Urinary bladder (tissue), 4 donors: ENCODE data around the gene GEMIN2. TPM values are rescaled to one million over a fixed set of nuclear protein-coding genes. Genes with fewer than 3 reads are reported as not detected.
"Not testable (repeated sequence)": the region's sequence is repeated elsewhere in the genome, so short reads cannot be mapped to it uniquely, and the experiment has no call there.

Experiments used
- DNase-seq: peaks from one replicate; pipeline ENCODE4 v3.0.0-alpha.2; 2015; ENCODE audit errors: extremely low spot score
- H3K27ac ChIP-seq: one replicate; pipeline ENCODE4 v1.5.1; 2013; ENCODE audit warnings: low read depth, mild to moderate bottlenecking, moderate library complexity
- H3K36me3 ChIP-seq: one replicate; pipeline ENCODE4 v1.6.1; 2013; ENCODE audit warnings: mild to moderate bottlenecking, moderate library complexity; ENCODE audit not compliant: insufficient read depth
- H3K4me1 ChIP-seq: one replicate; pipeline ENCODE4 v1.6.1; 2013; ENCODE audit warnings: mild to moderate bottlenecking, moderate library complexity; ENCODE audit not compliant: insufficient read depth
- H3K4me3 ChIP-seq: one replicate; pipeline ENCODE4 v1.5.1; 2013; ENCODE audit warnings: low read depth, low read length
- WGBS: extraction: QIAGEN DNeasy Blood & Tissue Kit; methylation state at CpG from one replicate; pipeline ENCODE4 v1.1.7; 2013; 5-methylcytosine and 5-hydroxymethylcytosine counted together
- polyA plus RNA-seq: library from polyadenylated mRNA; stranded (reverse); fragments of 200-250 nt; gene quantifications from one replicate; pipeline ENCODE4 v1.2.3, GENCODE V29; 2013
- total RNA-seq: library from RNA; depleted of rRNA; stranded (reverse); fragments of >200 nt; gene quantifications from one replicate; pipeline ENCODE4 v1.2.3, GENCODE V29; 2014
- donor health status: healthy with polysubstance abuse.
- donor health status: healthy.

GEMIN2 gene
- total and polyA plus RNA-seq, 2 donors: 8.6 to 33.5 TPM

DNA sequence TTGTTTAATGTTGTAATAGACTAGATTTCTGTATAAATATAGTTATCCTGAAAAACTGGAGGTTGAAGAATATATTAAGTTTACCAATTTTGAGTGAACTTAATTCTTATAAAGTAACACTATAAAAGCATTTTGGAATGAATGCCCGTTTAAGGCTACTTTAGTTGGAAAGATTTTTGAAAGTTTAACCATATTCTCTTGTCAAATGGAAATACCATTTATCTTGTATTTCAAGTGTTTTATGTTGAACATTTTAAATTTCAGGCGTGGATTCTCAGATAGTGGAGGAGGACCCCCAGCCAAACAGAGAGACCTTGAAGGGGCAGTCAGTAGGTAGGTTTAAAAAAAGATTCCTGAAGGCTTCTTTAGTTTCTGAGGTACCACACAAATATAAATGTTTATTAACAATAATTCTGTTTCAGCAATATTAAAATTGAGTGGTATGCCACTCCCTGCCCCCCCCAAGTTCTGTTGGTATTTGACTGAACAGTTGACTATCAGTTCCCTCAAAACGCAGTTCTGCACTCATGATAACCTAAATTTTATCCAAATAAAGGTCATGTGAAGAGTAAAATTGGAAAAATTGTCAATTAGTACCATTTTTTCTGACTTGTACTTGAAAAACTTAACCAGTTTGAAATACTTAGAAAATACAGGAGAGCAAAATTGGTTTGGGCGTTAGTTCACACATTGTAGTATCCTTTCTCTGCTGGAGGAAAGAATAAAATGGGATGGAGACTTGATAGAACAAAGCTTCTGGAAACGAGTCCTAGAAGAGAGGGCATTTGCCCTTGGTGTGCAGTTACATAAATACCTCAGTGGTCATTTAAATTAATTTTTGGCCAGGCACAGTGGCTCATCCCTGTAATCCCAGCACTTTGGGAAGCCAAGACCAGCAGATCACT is 62.4 kb downstream of the GEMIN2 start:
- 72% methylated on average over 5 of the region's 5 CpGs for WGBS
- no peaks in the 10 kb centered on the region for H3K4me1 ChIP-seq
- H3K27ac ChIP-seq: no peak overlapping the region
- peak overlapping the region; percentile 96 for H3K4me3 ChIP-seq
- no peak for DNase-seq
- peaks cover 7% of the 10 kb centered on the region for H3K36me3 ChIP-seq

DNA sequence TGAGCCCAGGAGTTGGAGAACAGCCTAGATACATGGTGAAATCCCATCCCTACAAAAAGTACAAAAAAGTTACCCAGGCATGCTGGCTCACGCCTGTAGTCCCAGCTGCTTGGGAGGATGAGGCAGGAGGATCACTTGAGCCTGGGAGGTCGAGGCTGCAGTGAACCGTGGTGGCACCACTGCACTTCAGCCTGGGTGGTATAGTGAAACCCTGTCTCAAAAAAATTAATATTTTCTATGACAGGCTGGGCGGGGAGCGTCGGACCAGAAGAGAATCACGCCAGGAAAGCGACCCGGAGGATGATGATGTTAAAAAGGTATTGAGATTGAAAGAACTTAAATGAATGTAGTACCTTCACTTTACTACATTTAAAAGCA is 63.0 kb downstream of the GEMIN2 start:
- H3K4me1 ChIP-seq: no peaks in the 10 kb centered on the region
- H3K27ac ChIP-seq: no peak overlapping the region
- H3K36me3 ChIP-seq: peaks cover 9% of the 10 kb centered on the region
- WGBS: 91% methylated on average over 9 of the region's 9 CpGs
- H3K4me3 ChIP-seq: no peak overlapping the region
- DNase-seq: no peak

DNA sequence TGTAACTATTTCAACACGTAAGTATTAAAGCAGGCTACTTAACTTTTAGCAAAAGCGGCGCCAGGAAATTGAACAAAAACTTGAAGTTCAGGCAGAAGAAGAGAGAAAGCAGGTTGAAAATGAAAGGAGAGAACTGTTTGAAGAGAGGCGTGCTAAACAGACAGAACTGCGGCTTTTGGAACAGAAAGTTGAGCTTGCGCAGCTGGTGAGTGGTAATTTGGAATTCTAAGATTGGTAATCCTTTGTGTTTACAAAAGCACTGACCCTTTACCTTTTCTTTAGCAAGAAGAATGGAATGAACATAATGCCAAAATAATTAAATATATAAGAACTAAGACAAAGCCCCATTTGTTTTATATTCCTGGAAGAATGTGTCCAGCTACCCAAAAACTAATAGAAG is 64.9 kb downstream of the GEMIN2 start:
- Histone ChIP-seq H3K4me3 (no peak overlapping the region), H3K36me3 (peaks cover 9% of the 10 kb centered on the region), H3K27ac (no peak overlapping the region), H3K4me1 (no peaks in the 10 kb centered on the region)
- DNase-seq: no peak
- 95% methylated on average over 6 of the region's 6 CpGs for WGBS

DNA sequence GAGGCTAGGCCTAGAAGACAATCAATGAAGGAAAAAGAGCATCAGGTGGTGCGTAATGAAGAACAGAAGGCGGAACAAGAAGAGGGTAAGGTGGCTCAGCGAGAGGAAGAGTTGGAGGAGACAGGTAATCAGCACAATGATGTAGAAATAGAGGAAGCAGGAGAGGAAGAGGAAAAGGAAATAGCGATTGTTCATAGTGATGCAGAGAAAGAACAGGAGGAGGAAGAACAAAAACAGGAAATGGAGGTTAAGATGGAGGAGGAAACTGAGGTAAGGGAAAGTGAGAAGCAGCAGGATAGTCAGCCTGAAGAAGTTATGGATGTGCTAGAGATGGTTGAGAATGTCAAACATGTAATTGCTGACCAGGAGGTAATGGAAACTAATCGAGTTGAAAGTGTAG is 66.4 kb downstream of the GEMIN2 start:
- Histone ChIP-seq H3K4me3 (no peak overlapping the region), H3K4me1 (no peaks in the 10 kb centered on the region), H3K36me3 (peaks cover 12% of the 10 kb centered on the region), H3K27ac (no peak overlapping the region)
- no peak for DNase-seq
- WGBS: 90% methylated on average over 5 of the region's 5 CpGs

DNA sequence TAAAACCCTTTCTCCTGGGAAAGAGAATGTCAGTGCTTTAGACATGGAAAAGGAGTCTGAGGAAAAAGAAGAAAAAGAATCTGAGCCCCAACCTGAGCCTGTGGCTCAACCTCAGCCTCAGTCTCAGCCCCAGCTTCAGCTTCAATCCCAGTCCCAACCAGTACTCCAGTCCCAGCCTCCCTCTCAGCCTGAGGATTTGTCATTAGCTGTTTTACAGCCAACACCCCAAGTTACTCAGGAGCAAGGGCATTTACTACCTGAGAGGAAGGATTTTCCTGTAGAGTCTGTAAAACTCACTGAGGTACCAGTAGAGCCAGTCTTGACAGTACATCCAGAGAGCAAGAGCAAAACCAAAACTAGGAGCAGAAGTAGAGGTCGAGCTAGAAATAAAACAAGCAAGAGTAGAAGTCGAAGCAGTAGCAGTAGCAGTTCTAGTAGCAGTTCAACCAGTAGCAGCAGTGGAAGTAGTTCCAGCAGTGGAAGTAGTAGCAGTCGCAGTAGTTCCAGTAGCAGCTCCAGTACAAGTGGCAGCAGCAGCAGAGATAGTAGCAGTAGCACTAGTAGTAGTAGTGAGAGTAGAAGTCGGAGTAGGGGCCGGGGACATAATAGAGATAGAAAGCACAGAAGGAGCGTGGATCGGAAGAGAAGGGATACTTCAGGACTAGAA is 67.0 kb downstream of the GEMIN2 start:
- WGBS: 93% methylated on average over 7 of the region's 7 CpGs
- Histone ChIP-seq H3K27ac (no peak overlapping the region), H3K4me3 (no peak overlapping the region), H3K36me3 (peaks cover 12% of the 10 kb centered on the region), H3K4me1 (no peaks in the 10 kb centered on the region)
- DNase-seq: no peak

DNA sequence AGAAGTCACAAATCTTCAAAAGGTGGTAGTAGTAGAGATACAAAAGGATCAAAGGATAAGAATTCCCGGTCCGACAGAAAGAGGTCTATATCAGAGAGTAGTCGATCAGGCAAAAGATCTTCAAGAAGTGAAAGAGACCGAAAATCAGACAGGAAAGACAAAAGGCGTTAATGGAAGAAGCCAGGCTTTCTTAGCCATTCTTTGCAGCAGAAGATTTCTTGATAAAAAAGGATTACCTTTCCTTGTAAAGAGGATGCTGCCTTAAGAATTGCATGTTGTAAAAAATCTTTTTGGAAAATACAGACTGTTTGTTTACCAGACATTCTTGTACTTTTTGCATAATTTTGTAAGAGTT is 67.5 kb downstream of the GEMIN2 start:
- WGBS: 81% methylated on average over 5 of the region's 5 CpGs
- Histone ChIP-seq H3K4me3 (no peak overlapping the region), H3K36me3 (peaks cover 12% of the 10 kb centered on the region), H3K4me1 (no peaks in the 10 kb centered on the region), H3K27ac (no peak overlapping the region)
- DNase-seq: no peak

DNA sequence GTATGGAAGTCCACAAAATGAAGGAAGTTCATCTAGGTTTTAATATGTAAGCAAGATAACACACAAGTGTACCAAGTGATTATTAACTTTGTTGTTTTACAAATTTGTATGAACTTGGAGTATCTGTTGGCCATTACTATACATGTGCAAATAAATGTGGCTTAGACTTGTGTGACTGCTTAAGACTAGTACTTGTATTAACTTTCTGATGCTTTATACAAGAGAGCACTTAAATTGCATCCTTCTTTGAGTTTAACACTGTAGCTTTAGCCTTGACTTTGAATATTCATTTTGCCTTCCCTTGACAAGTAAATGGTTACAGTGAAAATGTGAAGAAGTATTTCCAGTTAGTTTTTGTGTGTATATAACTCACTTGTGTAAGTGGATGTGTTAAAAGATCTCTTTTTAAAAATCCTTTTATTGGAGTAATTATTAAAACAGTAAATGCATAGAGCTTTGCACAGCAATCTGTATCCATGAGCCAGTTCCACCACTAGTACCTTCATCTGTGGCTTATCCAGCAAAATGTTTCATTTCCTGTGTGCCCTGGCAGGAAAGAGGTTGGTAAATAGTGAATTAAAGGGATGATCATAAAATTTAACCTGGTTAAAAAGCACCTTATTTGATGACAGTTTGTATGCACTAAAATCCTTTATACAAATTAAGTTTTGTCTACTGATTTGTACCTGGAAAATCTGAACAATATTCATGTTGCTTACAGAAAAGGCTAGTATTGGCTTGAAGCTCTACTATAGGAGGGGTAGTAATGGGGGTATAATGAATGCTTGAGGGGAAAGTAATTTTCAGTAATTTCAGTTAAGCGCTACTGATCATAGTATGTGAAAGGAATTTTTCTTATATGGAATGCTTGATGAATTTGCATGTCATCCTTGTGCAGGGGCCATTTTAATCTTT is 68.9 kb downstream of the GEMIN2 start:
- Histone ChIP-seq H3K36me3 (peaks cover 12% of the 10 kb centered on the region), H3K4me1 (peaks cover 1% of the 10 kb centered on the region), H3K27ac (no peak overlapping the region), H3K4me3 (no peak overlapping the region)
- WGBS: 99% methylated on average over 1 of the region's 1 CpG
- no peak for DNase-seq

DNA sequence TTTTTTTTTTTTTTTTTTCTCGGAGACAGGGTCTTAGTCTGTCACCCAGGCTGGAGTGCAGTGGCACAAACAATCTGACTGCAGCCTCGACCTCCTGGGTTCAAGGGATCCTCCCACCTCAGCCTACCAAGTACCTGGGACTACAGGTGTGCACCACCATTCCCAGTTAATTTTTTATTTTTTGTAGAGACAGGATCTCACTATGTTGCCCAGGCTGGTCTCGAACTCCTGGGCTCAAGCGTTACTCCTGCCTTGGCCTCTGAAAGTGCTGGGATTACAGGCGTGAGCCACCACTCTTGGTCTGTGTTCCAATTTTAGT is 69.5 kb downstream of the GEMIN2 start:
- 91% methylated on average over 5 of the region's 5 CpGs for WGBS
- peaks cover 12% of the 10 kb centered on the region for H3K36me3 ChIP-seq

DNA sequence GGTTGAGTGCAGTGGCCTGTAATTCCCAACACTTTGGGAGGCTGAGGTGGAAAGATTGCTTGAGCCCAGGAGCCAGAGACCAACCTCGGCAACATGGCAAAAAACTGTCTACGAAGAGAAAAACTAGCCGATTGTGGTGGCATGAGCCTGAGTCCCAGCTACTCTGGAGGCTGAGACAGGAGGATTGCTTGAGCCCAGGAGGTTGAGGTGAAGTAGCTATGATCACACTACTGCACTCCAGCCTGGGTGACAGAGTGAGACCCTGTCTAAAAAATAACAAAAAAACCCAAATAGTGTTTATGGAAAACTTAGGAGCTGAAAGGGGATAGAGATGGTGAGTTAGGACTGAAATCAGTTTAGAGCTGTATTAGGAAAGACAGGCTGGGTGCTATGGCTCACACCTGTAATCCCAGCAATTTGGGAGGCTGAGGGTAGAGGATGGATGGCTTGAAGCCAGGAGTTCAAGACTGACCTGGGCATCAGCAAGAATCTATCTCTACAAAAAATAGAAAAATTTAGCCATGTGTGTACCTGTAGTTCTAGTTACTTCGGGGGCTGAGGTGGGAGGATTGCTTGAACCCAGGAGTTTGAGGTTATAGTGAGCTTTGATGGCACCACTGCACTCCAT is 70.6 kb downstream of the GEMIN2 start:
- Histone ChIP-seq H3K36me3 (peaks cover 12% of the 10 kb centered on the region), H3K4me3 (no peak overlapping the region), H3K27ac (no peak overlapping the region), H3K4me1 (peaks cover 1% of the 10 kb centered on the region)
- 94% methylated on average over 4 of the region's 4 CpGs for WGBS
- no peak for DNase-seq

More for the DNA sequence above, 69.5 kb downstream of the GEMIN2 start:
- not testable (repeated sequence) for H3K4me3 ChIP-seq, H3K4me1 ChIP-seq, H3K27ac ChIP-seq, DNase-seq

DNA sequence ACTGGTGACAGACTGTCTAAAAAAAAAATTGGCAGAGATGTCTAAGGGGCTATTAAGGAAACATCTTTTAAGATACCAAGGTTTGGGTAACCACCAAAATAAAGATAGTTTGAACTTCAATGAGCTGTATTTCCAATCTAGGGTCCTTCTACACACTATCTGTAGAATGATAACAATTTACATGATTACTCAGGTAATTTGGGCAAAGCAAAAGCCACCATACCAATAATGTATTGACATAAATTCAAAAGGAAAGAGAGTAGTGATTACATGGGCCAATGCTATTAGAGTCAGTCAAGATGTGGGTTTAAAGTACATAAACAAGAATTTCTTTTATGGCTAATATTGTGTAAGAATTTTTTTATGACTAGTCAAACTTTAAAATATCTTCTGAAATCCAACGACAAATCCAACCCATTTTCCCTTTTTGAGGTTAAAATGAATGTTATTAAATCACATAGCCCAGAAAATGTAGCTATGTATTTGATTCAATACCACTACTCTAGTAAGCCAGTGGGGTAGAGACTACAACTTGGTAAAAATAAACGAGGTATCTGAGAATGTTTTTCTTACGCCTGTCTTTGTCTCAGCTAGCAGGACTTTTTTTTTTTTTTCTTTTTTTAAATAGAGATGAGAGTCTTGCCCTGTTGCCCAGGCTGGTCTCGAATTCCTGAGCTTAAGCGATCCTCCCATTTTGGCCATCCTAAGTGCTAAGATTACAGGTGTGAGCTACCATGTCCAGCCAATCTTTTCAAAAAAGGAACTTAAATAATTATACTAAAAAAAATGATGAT is 71.3 kb downstream of the GEMIN2 start:
- Histone ChIP-seq H3K36me3 (peaks cover 12% of the 10 kb centered on the region), H3K4me1 (peaks cover 1% of the 10 kb centered on the region), H3K4me3 (no peak overlapping the region), H3K27ac (no peak overlapping the region)
- DNase-seq: no peak
- 93% methylated on average over 5 of the region's 5 CpGs for WGBS
